IMR-90 (cell line): ENCODE data around the gene SIPA1L3. TPM values are rescaled to one million over a fixed set of nuclear protein-coding genes. Genes with fewer than 3 reads are reported as not detected.

Experiments
- ATAC-seq: fragments of 200-7000 bp; cut with Tn5 transposase; 2 replicates; pipeline ENCODE4 v1.9.1; 2020; ENCODE audit warnings: low read depth, mild to moderate bottlenecking, moderate library complexity
- BruUV-seq: library from RNA; stranded (reverse); fragments of 400-500 nt; replicated peaks from 2 replicates; lab custom pipeline; 2021; lab: Mats Ljungman, UMichigan
- CTCF ChIA-PET: fragments of 300-600 bp; formaldehyde crosslinking; extraction: SDS; loops from one replicate; lab custom pipeline; 2021; ENCODE audit warnings: antibody characterized with exemption; lab: Yijun Ruan, JAX
- POLR2A ChIA-PET: fragments of 300-600 bp; sonication (Branson Sonifier 250); formaldehyde crosslinking; loops from one replicate; lab custom pipeline; 2022; ENCODE audit warnings: antibody characterized with exemption; ENCODE audit not compliant: unreplicated experiment; lab: Charles Lee
- DNase-seq: peaks from one replicate; pipeline ENCODE4 v3.0.0; 2013
- H2AFZ ChIP-seq: replicated peaks from 2 replicates; pipeline ENCODE3; 2013; ENCODE audit warnings: low read length, mild to moderate bottlenecking; ENCODE audit not compliant: poor library complexity
- H2AK5ac ChIP-seq: 2 replicates; pipeline ENCODE4 v1.6.1; 2013; ENCODE audit warnings: low read depth, low read length, inconsistent platforms
- H2AK9ac ChIP-seq: replicated peaks from 2 replicates; pipeline ENCODE3; 2013; ENCODE audit warnings: mild to moderate bottlenecking, low read depth, low read length, moderate library complexity; ENCODE audit not compliant: poor library complexity
- H2BK120ac ChIP-seq: 2 replicates; pipeline ENCODE4 v1.6.1; 2013; ENCODE audit warnings: low read depth, low read length, inconsistent platforms
- H2BK15ac ChIP-seq: 3 replicates; pipeline ENCODE4 v1.6.1; 2013; ENCODE audit warnings: low read depth, low read length, inconsistent platforms
- H2BK20ac ChIP-seq: 2 replicates; pipeline ENCODE4 v1.6.1; 2013; ENCODE audit warnings: low read depth, mild to moderate bottlenecking, inconsistent platforms, low read length, moderate library complexity
- H2BK5ac ChIP-seq: 2 replicates; pipeline ENCODE4 v1.6.1; 2013; ENCODE audit warnings: mild to moderate bottlenecking, low read depth, low read length, inconsistent platforms; ENCODE audit not compliant: poor library complexity, severe bottlenecking
- H3K14ac ChIP-seq: replicated peaks from 2 replicates; pipeline ENCODE4 v1.6.1; 2013; ENCODE audit warnings: low read depth, low read length, inconsistent platforms
- H3K18ac ChIP-seq: 2 replicates; pipeline ENCODE4 v1.6.1; 2013; ENCODE audit warnings: low read depth, low read length, control low read depth
- H3K23ac ChIP-seq: 2 replicates; pipeline ENCODE4 v1.6.1; 2013; ENCODE audit warnings: low read depth, low read length, inconsistent platforms
- H3K27ac ChIP-seq: 2 replicates; pipeline ENCODE4 v1.5.1; 2013; ENCODE audit warnings: mild to moderate bottlenecking, control low read depth, low read length; ENCODE audit not compliant: insufficient read depth
- H3K27me3 ChIP-seq: 2 replicates; pipeline ENCODE4 v1.6.1; 2013; ENCODE audit warnings: low read length; ENCODE audit not compliant: control insufficient read depth, insufficient read depth
- H3K36me3 ChIP-seq: 2 replicates; pipeline ENCODE4 v1.6.1; 2013; ENCODE audit warnings: low read length, mixed read lengths; ENCODE audit not compliant: control insufficient read depth, insufficient read depth
- H3K4ac ChIP-seq: 2 replicates; pipeline ENCODE4 v1.6.1; 2013; ENCODE audit warnings: low read depth, low read length, inconsistent platforms
- H3K4me1 ChIP-seq: 2 replicates; pipeline ENCODE4 v1.6.1; 2013; ENCODE audit warnings: low read length, mixed read lengths; ENCODE audit not compliant: control insufficient read depth, insufficient read depth
- H3K4me2 ChIP-seq: 2 replicates; pipeline ENCODE4 v1.6.1; 2013; ENCODE audit warnings: low read depth, mild to moderate bottlenecking, control low read depth, low read length, moderate library complexity
- H3K4me3 ChIP-seq: 2 replicates; pipeline ENCODE4 v1.5.1; 2013; ENCODE audit warnings: low read depth, mild to moderate bottlenecking, control low read depth, low read length, moderate library complexity; ENCODE audit not compliant: insufficient read depth
- H3K56ac ChIP-seq: 2 replicates; pipeline ENCODE4 v1.6.1; 2013; ENCODE audit warnings: low read length, inconsistent platforms; ENCODE audit not compliant: insufficient read depth; ENCODE audit errors: extremely low read depth
- H3K79me1 ChIP-seq, 2 experiments: 2 replicates each; pipeline ENCODE4 v1.6.1; 2013; ENCODE audit warnings: low read length in 2 of 2, inconsistent platforms in 1 of 2, low read depth in 1 of 2
- H3K9ac ChIP-seq: 2 replicates; pipeline ENCODE4 v1.6.1; 2013; ENCODE audit warnings: low read depth, low read length, control low read depth
- H3K9me1 ChIP-seq: 2 replicates; pipeline ENCODE4 v1.6.1; 2013; ENCODE audit warnings: low read length, inconsistent platforms; ENCODE audit not compliant: insufficient read depth
- H3K9me3 ChIP-seq: 2 replicates; pipeline ENCODE4 v1.6.1; 2013; ENCODE audit warnings: low read length; ENCODE audit not compliant: control insufficient read depth, insufficient read depth
- H4K20me1 ChIP-seq: 2 replicates; pipeline ENCODE4 v1.6.1; 2013; ENCODE audit warnings: low read length, inconsistent platforms; ENCODE audit not compliant: insufficient read depth
- H4K5ac ChIP-seq: 2 replicates; pipeline ENCODE4 v1.6.1; 2013; ENCODE audit warnings: mild to moderate bottlenecking, low read depth, low read length, control low read depth
- H4K8ac ChIP-seq, 2 experiments: 2 replicates each; pipeline ENCODE4 v1.6.1; 2013; ENCODE audit warnings: low read depth in 2 of 2, low read length in 2 of 2, control low read depth in 1 of 2, inconsistent platforms in 1 of 2
- H4K91ac ChIP-seq: 2 replicates; pipeline ENCODE4 v1.6.1; 2013; ENCODE audit warnings: low read depth, low read length, inconsistent platforms; ENCODE audit not compliant: insufficient read depth
- BHLHE40 ChIP-seq: fragments of 150-350 bp; IDR thresholded peaks from 2 replicates; pipeline ENCODE4 v1.6.1; 2016; ENCODE audit warnings: mild to moderate bottlenecking, low read depth, low read length
- FOS ChIP-seq: fragments of 150-350 bp; IDR thresholded peaks from 2 replicates; pipeline ENCODE4 v1.6.1; 2016; ENCODE audit warnings: low read depth, low read length
- MAFK ChIP-seq: IDR thresholded peaks from 2 replicates; pipeline ENCODE4 v1.6.1; 2012; ENCODE audit warnings: low read depth, low read length, improper control_type of control experiment
- MXI1 ChIP-seq: IDR thresholded peaks from 2 replicates; pipeline ENCODE4 v1.6.1; 2012; ENCODE audit warnings: low read depth, mild to moderate bottlenecking, low read length, moderate library complexity, borderline replicate concordance
- NFE2L2 ChIP-seq: fragments of 150-350 bp; IDR thresholded peaks from 2 replicates; pipeline ENCODE4 v1.6.1; 2016; ENCODE audit warnings: low read depth, mild to moderate bottlenecking, low read length
- WGBS, 2 experiments: methylation state at CpG; one replicate each; pipeline versions ENCODE4 v1.1.5 to v1.1.7; 2013; ENCODE audit warnings: missing lambda C conversion rate in 2 of 2; ENCODE audit not compliant: insufficient read length in 1 of 2; ENCODE audit errors: extremely low coverage in 2 of 2; 5-methylcytosine and 5-hydroxymethylcytosine counted together
- dilution Hi-C: fragments of 300-500 bp; cut with HindIII; formaldehyde crosslinking; loops from one replicate; pipeline ENCODE4 v1.14.3; 2018; ENCODE audit warnings: low sequenced_read_pairs; ENCODE audit not compliant: unreplicated experiment
- in situ Hi-C: fragments of 300-500 bp; cut with MboI; formaldehyde crosslinking; loops from 3 replicates; pipeline ENCODE4 v1.14.3; 2019; ENCODE audit warnings: low sequenced_read_pairs, inconsistent platforms, mixed read lengths
- intact Hi-C: fragments of 100-400 bp; cut with micrococcal nuclease; formaldehyde crosslinking; loops from 2 replicates; pipeline ENCODE4 v1.10.0; 2022
- polyA plus RNA-seq, 3 experiments: library from polyadenylated mRNA; depleted of rRNA; stranded (reverse); fragments of >200 nt; gene quantifications; 2 replicates each; pipeline ENCODE4 v1.2.3, GENCODE V29; 2012; ENCODE audit warnings: low replicate concordance in 1 of 3
- total RNA-seq: library from RNA; depleted of rRNA; stranded (reverse); fragments of >200 nt; gene quantifications from 2 replicates; pipeline ENCODE4 v1.2.3, GENCODE V29; 2012

Gene SIPA1L3
- total and polyA plus RNA-seq, 2 of the 4 experiments (the other 2 are of a cell fraction), result 4.1 to 9.4 TPM

GRCh38 chr19:38105574-38105973 is 198.6 kb downstream of the SIPA1L3 start:
- Histone ChIP-seq H3K4me1 (peaks cover 4% of the 10 kb centered on the region; the same call in 1 of the 2 replicates), H3K4me3 (no peak overlapping the region), H3K18ac (no peak overlapping the region), H2AK9ac (no peak overlapping the region), H2BK120ac (no peak overlapping the region), H3K27ac (no peak overlapping the region), H4K5ac (no peak overlapping the region), H4K20me1 (no peaks in the 10 kb centered on the region), H3K4me2 (no peak overlapping the region), H4K91ac (no peak overlapping the region), H3K9ac (no peak overlapping the region), H3K14ac (no peak overlapping the region), H3K27me3 (no peaks in the 10 kb centered on the region), H2AK5ac (no peak overlapping the region), H3K4ac (no peak overlapping the region), H3K9me3 (no peaks in the 10 kb centered on the region), H3K79me1 (peaks cover 3 to 41% of the 10 kb centered on the region in 2 experiments; a peak in 2 of 4 replicates), H2BK15ac (no peak overlapping the region), H3K36me3 (peaks cover 38% of the 10 kb centered on the region), H3K9me1 (peaks cover 12% of the 10 kb centered on the region), H2AFZ (no peak overlapping the region), H3K23ac (no peak overlapping the region), H2BK5ac (no peak overlapping the region), H4K8ac (no peak overlapping the region), H2BK20ac (no peak overlapping the region), H3K56ac (no peak overlapping the region)
- ATAC-seq, result no peak
- dilution Hi-C loops, result no loop called here
- CTCF ChIA-PET, result no interaction called here
- in situ Hi-C loops, result no loop called here
- POLR2A ChIA-PET, result no interaction called here
- intact Hi-C loops, result no loop called here
- BruUV-seq, result no TSS peak
- TF ChIP-seq NFE2L2 (no peak), MAFK (no peak), BHLHE40 (no peak), MXI1 (no peak), FOS (no peak)
- WGBS, 2 experiments, result 100% methylated on average over 2 of the region's 4 CpGs; no CpG with 5 or more reads in 1 of the 2 experiments
- no peak for DNase-seq
